Type B pancreatic cell (in vitro differentiated cells): ENCODE results near the gene PDE8B. TPM values are rescaled to one million over a fixed set of nuclear protein-coding genes. Genes with fewer than 3 reads are reported as not detected.

Source experiments
- DNase-seq: peaks from one replicate; pipeline ENCODE4 v3.0.0; 2021; ENCODE audit warnings: mixed read lengths; ENCODE audit not compliant: unreplicated experiment; ENCODE audit errors: extremely low spot score
- H3K27ac Mint-ChIP-seq: 2 replicates; pipeline ENCODE4 v1.8.0; 2021; ENCODE audit warnings: mild to moderate bottlenecking, mixed read lengths
- H3K27me3 Mint-ChIP-seq: 2 replicates; pipeline ENCODE4 v1.8.0; 2021; ENCODE audit warnings: mixed read lengths
- H3K36me3 Mint-ChIP-seq: 2 replicates; pipeline ENCODE4 v1.8.0; 2021; ENCODE audit warnings: mixed read lengths
- H3K4me1 Mint-ChIP-seq: one replicate; pipeline ENCODE4 v1.8.0; 2021; ENCODE audit warnings: mixed read lengths; ENCODE audit not compliant: unreplicated experiment
- H3K4me3 Mint-ChIP-seq: 2 replicates; pipeline ENCODE4 v1.8.0; 2021; ENCODE audit warnings: mild to moderate bottlenecking, mixed read lengths
- H3K9me3 Mint-ChIP-seq: 2 replicates; pipeline ENCODE4 v1.8.0; 2021; ENCODE audit warnings: mixed read lengths
- total RNA-seq: library from RNA; stranded (reverse); gene quantifications from 2 replicates; pipeline ENCODE4 v1.2.1, GENCODE V29; 2021; ENCODE audit warnings: low replicate concordance
- TF ChIP-seq, protein P1 (sequence below): fragments of 200-600 bp; sonication (generic); conservative IDR thresholded peaks from 2 replicates; pipeline ENCODE4 v1.5.0; 2021; ENCODE audit warnings: antibody characterized with exemption, mild to moderate bottlenecking

PDE8B gene
- total RNA-seq, 1 donor from 2014 or later, result 16.7 TPM

DNA sequence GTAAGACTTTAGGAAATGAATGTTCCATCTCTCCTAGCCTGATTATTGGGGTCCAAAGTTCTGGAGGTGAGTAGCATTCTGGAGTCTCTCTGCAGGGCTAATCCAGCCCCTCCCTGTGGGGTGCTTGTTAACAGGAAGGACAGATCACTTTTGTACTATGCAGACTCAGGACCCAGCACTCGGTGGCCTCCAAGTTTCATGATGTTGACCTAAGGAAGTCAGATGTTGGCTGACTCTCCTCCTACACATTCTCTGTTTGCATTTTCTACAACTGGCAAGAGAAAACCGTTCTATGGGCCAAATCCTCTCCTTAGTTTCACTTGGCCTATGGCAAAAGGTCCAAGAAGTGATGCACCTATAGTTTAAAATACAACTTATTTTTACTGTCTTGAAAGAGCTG is 5.5 kb upstream of the PDE8B start:
- Mint-ChIP-seq H3K4me1 (peaks cover 6% of the 10 kb centered on the region), H3K27ac (no peak overlapping the region), H3K36me3 (no peaks in the 10 kb centered on the region), H3K4me3 (no peak overlapping the region), H3K27me3 (peaks cover 34% of the 10 kb centered on the region), H3K9me3 (no peaks in the 10 kb centered on the region)
- TF ChIP-seq, protein P1, sequence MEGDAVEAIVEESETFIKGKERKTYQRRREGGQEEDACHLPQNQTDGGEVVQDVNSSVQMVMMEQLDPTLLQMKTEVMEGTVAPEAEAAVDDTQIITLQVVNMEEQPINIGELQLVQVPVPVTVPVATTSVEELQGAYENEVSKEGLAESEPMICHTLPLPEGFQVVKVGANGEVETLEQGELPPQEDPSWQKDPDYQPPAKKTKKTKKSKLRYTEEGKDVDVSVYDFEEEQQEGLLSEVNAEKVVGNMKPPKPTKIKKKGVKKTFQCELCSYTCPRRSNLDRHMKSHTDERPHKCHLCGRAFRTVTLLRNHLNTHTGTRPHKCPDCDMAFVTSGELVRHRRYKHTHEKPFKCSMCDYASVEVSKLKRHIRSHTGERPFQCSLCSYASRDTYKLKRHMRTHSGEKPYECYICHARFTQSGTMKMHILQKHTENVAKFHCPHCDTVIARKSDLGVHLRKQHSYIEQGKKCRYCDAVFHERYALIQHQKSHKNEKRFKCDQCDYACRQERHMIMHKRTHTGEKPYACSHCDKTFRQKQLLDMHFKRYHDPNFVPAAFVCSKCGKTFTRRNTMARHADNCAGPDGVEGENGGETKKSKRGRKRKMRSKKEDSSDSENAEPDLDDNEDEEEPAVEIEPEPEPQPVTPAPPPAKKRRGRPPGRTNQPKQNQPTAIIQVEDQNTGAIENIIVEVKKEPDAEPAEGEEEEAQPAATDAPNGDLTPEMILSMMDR, result no peak
- no peak for DNase-seq

DNA sequence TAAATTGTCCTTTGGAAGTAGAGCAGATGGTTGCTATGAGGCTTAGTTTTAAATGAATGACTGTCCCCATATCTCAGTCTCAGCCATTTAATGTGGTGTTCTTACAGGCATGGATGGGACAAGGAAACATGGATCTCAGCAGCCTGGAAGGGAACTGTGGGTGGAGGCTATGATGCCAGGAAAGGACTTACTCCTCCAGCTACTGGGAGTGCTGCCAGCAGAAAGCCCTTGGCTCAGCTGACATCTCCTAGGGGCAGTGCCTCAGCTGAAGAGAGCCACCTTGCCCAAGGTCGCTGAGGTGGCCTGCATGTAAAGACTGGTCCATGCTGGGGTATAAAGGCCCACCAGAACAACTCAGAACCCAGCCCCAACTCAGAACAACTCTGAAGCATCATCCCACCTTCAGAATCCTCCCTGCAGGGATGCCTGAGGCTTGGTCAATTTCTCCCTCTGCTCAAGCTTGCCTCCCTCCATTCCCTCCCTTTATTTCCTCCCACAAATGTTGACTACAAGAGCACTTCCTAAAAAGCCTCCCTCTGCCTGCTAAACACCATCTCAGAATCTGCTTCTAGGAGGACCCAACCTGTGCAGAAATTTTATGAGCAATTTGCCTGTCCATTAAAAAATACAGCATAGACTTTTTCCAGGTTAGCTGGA is 1.8 kb upstream of the PDE8B start:
- TF ChIP-seq, protein P1, result no peak
- H3K9me3 Mint-ChIP-seq, result no peaks in the 10 kb centered on the region

DNA sequence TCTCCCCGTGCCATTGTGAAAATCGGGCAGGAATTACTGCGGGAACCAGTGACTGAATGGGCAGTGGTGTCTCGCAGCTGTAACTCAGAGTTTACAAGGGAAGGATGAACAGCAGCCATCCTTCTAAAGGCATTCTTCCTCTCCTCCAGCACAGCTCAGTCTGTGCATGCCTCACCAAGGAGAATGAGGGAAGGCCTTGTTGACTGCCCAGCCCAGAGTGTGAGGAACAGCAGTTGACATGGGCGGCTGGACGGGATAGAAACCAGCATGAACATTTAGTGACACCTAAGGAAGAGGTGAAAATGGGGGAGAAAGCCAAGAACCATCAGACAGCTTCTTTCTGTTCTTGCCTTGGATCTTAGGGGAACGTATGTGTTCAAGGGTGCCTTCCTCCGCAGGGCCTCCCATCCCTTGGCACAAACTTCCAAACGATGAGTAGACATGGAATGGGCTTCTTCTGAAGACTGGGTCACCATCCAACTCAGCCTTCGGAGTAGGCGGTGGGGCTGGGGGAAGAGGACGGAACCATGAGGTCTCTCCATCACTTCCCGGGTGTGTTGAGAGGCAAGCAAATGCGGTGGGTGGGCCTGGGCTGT is 887 bp upstream of the PDE8B start:
- peaks cover 15% of the 10 kb centered on the region for H3K4me1 Mint-ChIP-seq
- TF ChIP-seq, protein P1, result no peak
- H3K27me3 Mint-ChIP-seq, result peaks cover 68% of the 10 kb centered on the region

More for the DNA sequence above, 1.8 kb upstream of the PDE8B start:
- Mint-ChIP-seq H3K36me3 (peaks cover 3% of the 10 kb centered on the region), H3K4me3 (peak overlapping the region; percentile 90), H3K27ac (no peak overlapping the region), H3K27me3 (peaks cover 60% of the 10 kb centered on the region), H3K4me1 (peaks cover 11% of the 10 kb centered on the region)
- no peak for DNase-seq

DNA sequence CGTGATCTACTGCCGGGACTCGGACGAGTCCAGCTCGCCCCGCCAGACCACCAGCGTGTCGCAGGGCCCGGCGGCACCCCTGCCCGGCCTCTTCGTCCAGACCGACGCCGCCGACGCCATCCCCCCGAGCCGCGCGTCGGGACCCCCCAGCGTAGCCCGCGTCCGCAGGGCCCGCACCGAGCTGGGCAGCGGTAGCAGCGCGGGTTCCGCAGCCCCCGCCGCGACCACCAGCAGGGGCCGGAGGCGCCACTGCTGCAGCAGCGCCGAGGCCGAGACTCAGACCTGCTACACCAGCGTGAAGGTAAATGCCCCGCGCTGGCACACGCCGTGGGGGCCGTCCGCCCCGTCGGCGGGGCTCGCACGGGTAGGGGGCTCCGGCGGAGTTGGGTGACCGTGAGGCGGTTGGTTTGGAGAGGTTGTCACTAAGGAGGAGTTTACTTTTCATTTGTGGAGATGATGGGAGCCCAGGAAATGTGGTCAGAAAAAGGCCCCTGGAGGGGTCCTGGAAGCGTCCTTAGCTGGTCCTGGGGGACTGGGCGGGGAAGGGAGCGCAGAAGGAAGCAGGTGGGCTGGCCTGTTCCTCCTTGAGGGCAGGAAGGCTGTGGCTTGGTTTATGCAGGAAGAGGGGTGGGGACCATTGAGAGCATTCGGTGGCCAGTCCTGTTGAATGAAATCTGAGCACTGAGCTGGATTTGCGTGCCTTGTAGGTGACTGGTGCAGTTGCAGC is 647 bp downstream of the PDE8B start:
- peak overlapping the region; percentile 94 for H3K4me3 Mint-ChIP-seq
- TF ChIP-seq, protein P1, result no peak
- peaks cover 69% of the 10 kb centered on the region for H3K27me3 Mint-ChIP-seq
- peaks cover 15% of the 10 kb centered on the region for H3K4me1 Mint-ChIP-seq
- no peak for DNase-seq
- peaks cover 6% of the 10 kb centered on the region for H3K36me3 Mint-ChIP-seq
- peak overlapping the region; percentile 52 for H3K27ac Mint-ChIP-seq
- no peaks in the 10 kb centered on the region for H3K9me3 Mint-ChIP-seq

More for the DNA sequence above, 887 bp upstream of the PDE8B start:
- Mint-ChIP-seq H3K27ac (peak overlapping the region; percentile 89), H3K9me3 (no peaks in the 10 kb centered on the region), H3K36me3 (peaks cover 3% of the 10 kb centered on the region), H3K4me3 (peak overlapping the region; percentile 90)
- DNase-seq, result no peak

DNA sequence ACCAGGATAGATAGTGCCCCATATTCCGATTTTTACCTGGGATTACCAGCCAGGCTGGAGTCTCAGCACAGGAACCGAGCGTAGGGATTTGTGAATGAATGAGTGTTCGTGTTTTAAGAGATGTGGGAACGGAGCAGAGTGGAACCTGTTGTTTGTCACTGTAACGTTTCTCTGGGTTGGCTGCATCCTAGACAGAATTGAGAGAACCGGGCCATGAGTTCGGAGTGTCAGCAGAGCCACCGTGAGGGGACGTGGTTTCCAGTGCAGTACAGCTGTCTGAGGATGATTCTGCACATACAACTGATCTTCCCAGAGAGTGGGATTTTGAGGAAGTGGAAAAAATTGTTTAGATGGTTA is 1.2 kb downstream of the PDE8B start:
- H3K27me3 Mint-ChIP-seq, result peaks cover 65% of the 10 kb centered on the region
- peaks cover 15% of the 10 kb centered on the region for H3K4me1 Mint-ChIP-seq
- peak overlapping the region; percentile 52 for H3K27ac Mint-ChIP-seq
- TF ChIP-seq, protein P1, result no peak
- H3K9me3 Mint-ChIP-seq, result no peaks in the 10 kb centered on the region
- peaks cover 6% of the 10 kb centered on the region for H3K36me3 Mint-ChIP-seq
- H3K4me3 Mint-ChIP-seq, result peak overlapping the region; percentile 94
- no peak for DNase-seq
